ENCODE data around the gene COPS8. TPM values are rescaled to one million over a fixed set of nuclear protein-coding genes. Genes with fewer than 3 reads are reported as not detected.

The COPS8 gene
- total and polyA plus RNA-seq, 7 experiments from 2014 or later: 31.2 to 55.5 (median 43.6) TPM

DNA sequence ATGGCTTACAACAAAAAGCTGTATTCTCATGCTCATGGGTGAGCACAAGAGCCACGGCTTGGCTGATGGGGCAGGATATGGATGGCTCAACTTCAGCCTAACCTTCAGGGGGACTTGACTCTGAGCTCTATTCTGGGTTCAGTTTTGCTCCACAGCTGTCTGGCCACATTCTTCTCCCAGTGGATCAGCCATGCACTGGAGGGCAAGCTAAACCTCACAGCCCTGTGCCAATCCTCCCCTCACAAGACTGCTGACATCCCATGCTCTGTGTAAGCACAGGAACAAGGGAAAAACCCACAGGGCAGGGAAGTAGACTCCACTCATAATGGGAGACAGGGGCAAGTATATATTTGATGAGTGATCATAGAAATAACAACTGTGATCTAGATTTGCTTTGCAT, 35.6 kb downstream of the COPS8 start:
- Histone ChIP-seq H3K4me1 (ENCODE audit: control insufficient read depth in 2 of 2, insufficient read depth in 2 of 2, low read length in 2 of 2) (no peaks in the 10 kb centered on the region), H3K4me3 (ENCODE audit: low read length) (no peak overlapping the region), H3K36me3 (ENCODE audit: control insufficient read depth in 2 of 3, insufficient read depth in 3 of 3, low read length in 3 of 3) (no peaks in the 10 kb centered on the region), H3K27ac (ENCODE audit: low read depth, low read length) (no peak overlapping the region), H3K9me3 (ENCODE audit: control insufficient read depth in 2 of 3, low read length in 3 of 3) (no peaks in the 10 kb centered on the region), H3K27me3 (ENCODE audit: control insufficient read depth in 2 of 2, insufficient read depth in 2 of 2, low read length in 2 of 2) (no peaks in the 10 kb centered on the region)
- Mint-ChIP-seq H3K4me1 (peaks cover 0 to 3% (median 0%) of the 10 kb centered on the region in 7 donors), H3K9me3 (no peaks in the 10 kb centered on the region), H3K27ac (no peak overlapping the region), H3K36me3 (no peaks in the 10 kb centered on the region), H3K4me3 (no peak overlapping the region), H3K27me3 (peaks cover 0 to 4% (median 0%) of the 10 kb centered on the region in 5 donors)
- POLR2A ChIA-PET: no interaction called here
- intact Hi-C loops (cut with micrococcal nuclease): loop anchor here in 1 of 2 donors (10.0 kb wide), 1 partner anchor 453 kb away; no protein-coding TSS in a partner anchor
- DNase-seq: no peak
- no peak for ATAC-seq
- CTCF ChIA-PET: interaction anchor here (2.0 kb wide), 1 partner anchor 13 kb away, joined by 6 read pairs; no protein-coding TSS in a partner anchor

DNA sequence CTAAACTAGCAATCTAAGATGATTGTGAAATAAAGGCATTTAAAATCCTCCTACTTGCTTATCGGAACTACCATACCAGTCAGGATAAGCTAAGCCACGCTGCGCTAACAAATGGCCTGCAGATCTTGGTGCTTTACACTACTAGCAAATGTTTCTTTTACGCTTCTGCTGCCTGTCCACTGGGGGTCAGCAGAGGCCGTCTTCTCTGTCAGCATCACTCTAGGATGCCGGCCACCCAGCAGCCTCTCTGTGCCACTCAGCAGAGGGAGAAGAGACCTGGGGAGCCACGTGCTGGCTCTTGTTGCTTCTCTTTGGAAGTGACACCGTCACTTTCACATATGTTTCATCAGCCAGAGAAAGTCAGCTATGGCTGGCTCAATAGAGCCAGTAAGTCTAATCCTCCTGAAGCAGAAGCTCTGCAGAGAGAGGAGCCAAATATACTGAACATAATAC, 36.6 kb downstream of the COPS8 start:
- intact Hi-C loops (cut with micrococcal nuclease): loop anchor here (1.0 to 10.0 kb wide), 3 partner anchors 353 to 453 kb away; no protein-coding TSS in a partner anchor
- peak; percentile 76 for ATAC-seq
- CTCF ChIA-PET: interaction anchor here (2.0 kb wide), 1 partner anchor 12 kb away, joined by 6 read pairs; no protein-coding TSS in a partner anchor

DNA sequence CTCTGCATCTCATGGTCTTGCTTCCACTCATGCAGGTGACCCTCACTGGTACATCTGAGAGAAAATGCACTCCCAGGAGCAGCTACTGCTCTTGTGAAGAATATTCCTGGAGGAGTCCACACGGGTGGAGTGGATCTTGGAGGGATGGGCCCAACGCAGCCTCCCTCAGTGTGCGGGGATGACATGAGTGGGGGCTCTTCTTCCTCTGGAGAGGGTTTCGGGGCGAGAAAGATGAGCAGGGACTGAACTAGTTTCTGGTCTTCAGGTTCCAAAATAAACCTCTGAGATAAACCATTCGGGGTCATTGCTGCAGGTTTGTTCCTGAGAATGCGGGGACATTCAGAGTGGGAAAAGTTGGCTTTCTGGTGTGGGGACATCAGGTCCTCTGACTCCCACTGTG, 39.1 kb downstream of the COPS8 start:
- Mint-ChIP-seq H3K4me3 (no peak overlapping the region), H3K4me1 (peaks cover 0 to 3% (median 0%) of the 10 kb centered on the region in 7 donors), H3K36me3 (no peaks in the 10 kb centered on the region), H3K27me3 (no peaks in the 10 kb centered on the region), H3K9me3 (no peaks in the 10 kb centered on the region), H3K27ac (no peak overlapping the region)
- DNase-seq (no peak), ATAC-seq (no peak)
- CTCF ChIA-PET: no interaction called here
- Histone ChIP-seq H3K27me3 (ENCODE audit: control insufficient read depth in 2 of 2, insufficient read depth in 2 of 2, low read length in 2 of 2) (no peaks in the 10 kb centered on the region), H3K9me3 (ENCODE audit: control insufficient read depth in 2 of 3, low read length in 3 of 3) (no peaks in the 10 kb centered on the region), H3K4me3 (ENCODE audit: low read length) (no peak overlapping the region), H3K36me3 (ENCODE audit: control insufficient read depth in 2 of 3, insufficient read depth in 3 of 3, low read length in 3 of 3) (no peaks in the 10 kb centered on the region), H3K4me1 (ENCODE audit: control insufficient read depth in 2 of 2, insufficient read depth in 2 of 2, low read length in 2 of 2) (no peaks in the 10 kb centered on the region), H3K27ac (ENCODE audit: low read depth, low read length) (no peak overlapping the region)
- intact Hi-C loops (cut with micrococcal nuclease): loop anchor here in 1 of 2 donors (10.0 kb wide), 1 partner anchor 450 kb away; no protein-coding TSS in a partner anchor
- POLR2A ChIA-PET: no interaction called here

More for the DNA sequence above, 36.6 kb downstream of the COPS8 start:
- H3K27ac ChIP-seq (ENCODE audit: low read depth, low read length): no peak overlapping the region
- H3K4me3 Mint-ChIP-seq: no peak overlapping the region
- peak in 6 of 9 donors; percentile 4 to 58 (median 12) for DNase-seq
- no peaks in the 10 kb centered on the region for H3K36me3 ChIP-seq (ENCODE audit: control insufficient read depth in 2 of 3, insufficient read depth in 3 of 3, low read length in 3 of 3)
- peaks cover 0 to 4% (median 0%) of the 10 kb centered on the region in 5 donors for H3K27me3 Mint-ChIP-seq
- H3K27ac Mint-ChIP-seq: no peak overlapping the region
- H3K9me3 Mint-ChIP-seq: no peaks in the 10 kb centered on the region
- POLR2A ChIA-PET: no interaction called here
- H3K4me1 ChIP-seq (ENCODE audit: control insufficient read depth in 2 of 2, insufficient read depth in 2 of 2, low read length in 2 of 2): no peaks in the 10 kb centered on the region
- H3K27me3 ChIP-seq (ENCODE audit: control insufficient read depth in 2 of 2, insufficient read depth in 2 of 2, low read length in 2 of 2): no peaks in the 10 kb centered on the region
- no peaks in the 10 kb centered on the region for H3K36me3 Mint-ChIP-seq
- no peaks in the 10 kb centered on the region for H3K9me3 ChIP-seq (ENCODE audit: control insufficient read depth in 2 of 3, low read length in 3 of 3)
- H3K4me1 Mint-ChIP-seq: peaks cover 0 to 3% (median 0%) of the 10 kb centered on the region in 7 donors
- no peak overlapping the region for H3K4me3 ChIP-seq (ENCODE audit: low read length)

DNA sequence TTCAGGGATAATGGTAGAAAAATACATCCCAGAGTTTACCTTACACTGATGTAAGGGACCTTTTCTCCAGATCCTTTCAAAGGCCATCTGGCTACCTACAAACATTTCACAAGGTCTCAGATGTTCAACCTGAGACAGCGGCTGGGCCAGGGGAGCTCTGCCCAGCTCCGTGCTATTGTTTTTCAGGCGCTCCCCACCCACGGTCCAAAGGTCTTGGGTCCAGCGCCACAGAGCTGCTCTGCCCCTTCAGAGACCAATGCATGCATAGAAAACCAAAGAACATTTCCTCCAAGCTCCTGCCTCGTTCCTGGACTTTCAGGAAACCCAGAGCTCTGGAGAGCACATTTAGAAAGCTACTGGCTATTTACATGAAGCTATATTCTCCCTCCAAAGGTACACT, 40.3 kb downstream of the COPS8 start:
- Mint-ChIP-seq H3K27me3 (no peaks in the 10 kb centered on the region), H3K4me3 (no peak overlapping the region), H3K36me3 (no peaks in the 10 kb centered on the region), H3K4me1 (peaks cover 0 to 3% (median 0%) of the 10 kb centered on the region in 7 donors), H3K27ac (no peak overlapping the region), H3K9me3 (no peaks in the 10 kb centered on the region)
- no peaks in the 10 kb centered on the region for H3K27me3 ChIP-seq (ENCODE audit: control insufficient read depth in 2 of 2, insufficient read depth in 2 of 2, low read length in 2 of 2)
- H3K4me3 ChIP-seq (ENCODE audit: low read length): no peak overlapping the region
- H3K9me3 ChIP-seq (ENCODE audit: control insufficient read depth in 2 of 3, low read length in 3 of 3): no peaks in the 10 kb centered on the region
- H3K27ac ChIP-seq (ENCODE audit: low read depth, low read length): no peak overlapping the region
- ChIA-PET CTCF (interaction anchor here (0.6 kb wide), 1 partner anchor 9 kb away, joined by 4 read pairs; no protein-coding TSS in a partner anchor), POLR2A (no interaction called here)
- H3K36me3 ChIP-seq (ENCODE audit: control insufficient read depth in 2 of 3, insufficient read depth in 3 of 3, low read length in 3 of 3): no peaks in the 10 kb centered on the region
- H3K4me1 ChIP-seq (ENCODE audit: control insufficient read depth in 2 of 2, insufficient read depth in 2 of 2, low read length in 2 of 2): no peaks in the 10 kb centered on the region
- no peak for DNase-seq
- intact Hi-C loops (cut with micrococcal nuclease): loop anchor here in 1 of 2 donors (10.0 kb wide), 1 partner anchor 449 kb away; no protein-coding TSS in a partner anchor
- ATAC-seq: no peak

DNA sequence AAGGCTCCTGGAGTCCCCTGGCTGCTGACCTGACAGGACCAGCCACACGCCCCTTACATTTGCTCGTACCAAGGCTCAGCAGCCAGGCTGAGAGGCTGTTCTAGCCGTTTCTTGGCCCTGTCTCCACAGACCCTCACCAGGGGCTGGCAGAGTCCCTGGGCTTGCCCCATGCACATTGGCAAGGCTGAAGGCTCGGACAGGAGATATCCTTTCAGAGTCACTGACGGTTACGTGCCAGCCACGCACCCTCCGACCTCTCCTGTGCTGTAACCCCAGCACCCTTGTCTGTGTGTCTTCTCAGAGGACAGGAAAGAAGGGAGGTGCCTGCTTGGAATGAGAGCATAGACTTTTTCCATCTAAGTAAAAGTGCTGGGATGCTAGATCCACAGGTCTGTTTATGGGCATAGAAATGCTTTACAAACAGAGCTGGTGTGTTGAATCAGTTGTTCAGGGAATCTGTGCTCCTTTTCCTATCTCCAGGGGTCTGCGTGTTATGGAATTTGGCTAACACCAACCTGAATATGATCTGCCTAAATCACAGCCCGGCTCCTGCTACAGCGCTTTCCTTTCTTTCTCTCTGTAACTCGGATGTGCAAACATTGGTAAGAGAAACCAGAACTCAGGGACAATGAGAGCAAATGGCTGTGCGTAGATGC, 41.0 kb downstream of the COPS8 start:
- H3K27me3 Mint-ChIP-seq: no peaks in the 10 kb centered on the region
- DNase-seq: no peak
- ATAC-seq: no peak
- Histone ChIP-seq H3K36me3 (ENCODE audit: control insufficient read depth in 2 of 3, insufficient read depth in 3 of 3, low read length in 3 of 3) (no peaks in the 10 kb centered on the region), H3K27me3 (ENCODE audit: control insufficient read depth in 2 of 2, insufficient read depth in 2 of 2, low read length in 2 of 2) (no peaks in the 10 kb centered on the region), H3K4me3 (ENCODE audit: low read length) (no peak overlapping the region), H3K4me1 (ENCODE audit: control insufficient read depth in 2 of 2, insufficient read depth in 2 of 2, low read length in 2 of 2) (no peaks in the 10 kb centered on the region), H3K9me3 (ENCODE audit: control insufficient read depth in 2 of 3, low read length in 3 of 3) (no peaks in the 10 kb centered on the region), H3K27ac (ENCODE audit: low read depth, low read length) (no peak overlapping the region)
- H3K4me1 Mint-ChIP-seq: peaks cover 0 to 3% (median 0%) of the 10 kb centered on the region in 7 donors
- no peak overlapping the region for H3K27ac Mint-ChIP-seq
- ChIA-PET POLR2A (interaction anchor here (0.6 kb wide), 1 partner anchor 277 kb away, joined by 3 read pairs; no protein-coding TSS in a partner anchor), CTCF (no interaction called here)
- no peaks in the 10 kb centered on the region for H3K9me3 Mint-ChIP-seq
- H3K36me3 Mint-ChIP-seq: no peaks in the 10 kb centered on the region
- intact Hi-C loops (cut with micrococcal nuclease): loop anchor here in 1 of 2 donors (10.0 kb wide), 1 partner anchor 448 kb away; no protein-coding TSS in a partner anchor
- no peak overlapping the region for H3K4me3 Mint-ChIP-seq

DNA sequence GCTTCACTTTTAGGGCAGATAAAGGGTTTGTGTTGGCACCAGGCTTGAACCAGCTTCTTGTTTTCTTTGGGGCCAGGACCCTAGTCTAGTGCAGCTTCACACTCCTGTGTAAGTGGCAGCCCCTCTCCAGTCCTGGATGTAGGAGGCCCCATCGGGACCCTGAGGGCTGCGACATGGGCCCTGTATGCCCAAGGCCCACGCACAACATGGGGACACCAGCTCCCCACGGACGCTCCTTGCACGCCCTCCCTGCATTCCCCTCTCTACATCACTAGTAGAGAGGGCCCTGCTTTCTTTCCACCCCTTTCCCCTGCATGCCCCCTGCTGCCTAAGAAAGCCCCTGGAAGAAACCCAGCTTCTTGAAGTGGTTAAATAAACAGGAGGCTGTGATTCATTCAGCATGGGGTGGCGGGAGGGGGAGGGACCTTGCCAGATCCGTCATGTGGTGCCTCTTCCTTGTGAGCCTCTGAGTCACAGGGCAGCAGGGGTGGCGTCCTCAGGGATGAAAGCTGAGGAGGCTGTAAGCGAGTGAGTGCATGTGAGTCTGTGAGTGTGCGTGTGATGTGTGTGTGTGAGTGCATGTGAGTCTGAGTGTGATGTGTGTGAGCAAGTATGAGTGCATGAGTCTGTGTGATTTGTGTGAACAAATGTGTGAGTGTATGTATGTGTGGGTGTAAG, 42.5 kb downstream of the COPS8 start:
- CTCF ChIA-PET: no interaction called here
- peak; percentile 30 for ATAC-seq

More for the DNA sequence above, 42.5 kb downstream of the COPS8 start:
- Histone ChIP-seq H3K9me3 (ENCODE audit: control insufficient read depth in 2 of 3, low read length in 3 of 3) (no peaks in the 10 kb centered on the region), H3K4me3 (ENCODE audit: low read length) (no peak overlapping the region), H3K27ac (ENCODE audit: low read depth, low read length) (no peak overlapping the region), H3K36me3 (ENCODE audit: control insufficient read depth in 2 of 3, insufficient read depth in 3 of 3, low read length in 3 of 3) (no peaks in the 10 kb centered on the region), H3K27me3 (ENCODE audit: control insufficient read depth in 2 of 2, insufficient read depth in 2 of 2, low read length in 2 of 2) (no peaks in the 10 kb centered on the region), H3K4me1 (ENCODE audit: control insufficient read depth in 2 of 2, insufficient read depth in 2 of 2, low read length in 2 of 2) (no peaks in the 10 kb centered on the region)
- Mint-ChIP-seq H3K27ac (no peak overlapping the region), H3K9me3 (no peaks in the 10 kb centered on the region), H3K4me1 (no peaks in the 10 kb centered on the region), H3K4me3 (no peak overlapping the region), H3K27me3 (no peaks in the 10 kb centered on the region), H3K36me3 (no peaks in the 10 kb centered on the region)
- POLR2A ChIA-PET: no interaction called here
- intact Hi-C loops (cut with micrococcal nuclease): loop anchor here in 1 of 2 donors (10.0 kb wide), 1 partner anchor 447 kb away; no protein-coding TSS in a partner anchor
- no peak for DNase-seq
